Mononuclear cell (primary cell): Measurements from ENCODE around the gene SMIM28. TPM values are rescaled to one million over a fixed set of nuclear protein-coding genes. Genes with fewer than 3 reads are reported as not detected.

ENCODE experiments used
- H3K27me3 ChIP-seq: 2 replicates; pipeline ENCODE4 v1.6.0; 2011; ENCODE audit warnings: low read length, control low read depth; ENCODE audit not compliant: insufficient read depth
- H3K4me1 ChIP-seq: 2 replicates; pipeline ENCODE4 v1.5.1; 2011; ENCODE audit warnings: mild to moderate bottlenecking, low read length, control low read depth; ENCODE audit not compliant: insufficient read depth
- H3K4me3 ChIP-seq: 2 replicates; pipeline ENCODE4 v1.5.1; 2011; ENCODE audit warnings: mild to moderate bottlenecking, low read length, moderate library complexity
- H3K9me3 ChIP-seq: 2 replicates; pipeline ENCODE4 v1.5.1; 2011; ENCODE audit warnings: low read depth, mild to moderate bottlenecking, control low read depth, low read length
- total RNA-seq: library from RNA; depleted of rRNA; stranded (reverse); fragments of >200 nt; gene quantifications from one replicate; pipeline ENCODE4 v1.2.3, GENCODE V29; 2012

SMIM28 gene
- total RNA-seq, 1 donor: not detected

GRCh38 chr6:138427701-138428100 is 50.0 kb downstream of the SMIM28 start:
- H3K9me3 ChIP-seq: no peaks in the 10 kb centered on the region
- H3K27me3 ChIP-seq: no peaks in the 10 kb centered on the region
- H3K4me3 ChIP-seq: no peak overlapping the region
- peaks cover 28% of the 10 kb centered on the region for H3K4me1 ChIP-seq

GRCh38 chr6:138428944-138429598 is 51.4 kb downstream of the SMIM28 start:
- Histone ChIP-seq H3K27me3 (no peaks in the 10 kb centered on the region), H3K4me3 (no peak overlapping the region), H3K9me3 (no peaks in the 10 kb centered on the region)

GRCh38 chr6:138429761-138430160 is 52.1 kb downstream of the SMIM28 start:
- Histone ChIP-seq H3K27me3 (no peaks in the 10 kb centered on the region), H3K4me1 (peaks cover 26% of the 10 kb centered on the region), H3K9me3 (no peaks in the 10 kb centered on the region), H3K4me3 (no peak overlapping the region)

More at GRCh38 chr6:138428944-138429598, 51.4 kb downstream of the SMIM28 start:
- H3K4me1 ChIP-seq: peaks cover 19% of the 10 kb centered on the region

GRCh38 chr6:138430361-138431145 is 52.8 kb downstream of the SMIM28 start:
- Histone ChIP-seq H3K4me1 (peaks cover 28% of the 10 kb centered on the region), H3K4me3 (no peak overlapping the region), H3K9me3 (no peaks in the 10 kb centered on the region)

GRCh38 chr6:138431256-138432062 is 53.8 kb downstream of the SMIM28 start:
- H3K9me3 ChIP-seq: no peaks in the 10 kb centered on the region
- no peak overlapping the region for H3K4me3 ChIP-seq
- peaks cover 28% of the 10 kb centered on the region for H3K4me1 ChIP-seq
- H3K27me3 ChIP-seq: no peaks in the 10 kb centered on the region

More at GRCh38 chr6:138430361-138431145, 52.8 kb downstream of the SMIM28 start:
- H3K27me3 ChIP-seq: no peaks in the 10 kb centered on the region

GRCh38 chr6:138432063-138432356 is 54.3 kb downstream of the SMIM28 start:
- Histone ChIP-seq H3K9me3 (no peaks in the 10 kb centered on the region), H3K4me3 (no peak overlapping the region), H3K27me3 (no peaks in the 10 kb centered on the region), H3K4me1 (peaks cover 28% of the 10 kb centered on the region)

Other genes with a start within 250 kb of the SMIM28 start
- gene ARFGEF3, start 216.0 kb upstream of the SMIM28 start, total RNA-seq: under 0.01 TPM
- not detected for gene PBOV1, start 159.4 kb upstream of the SMIM28 start, total RNA-seq
- 52.9 TPM for gene HEBP2, start 26.3 kb downstream of the SMIM28 start, total RNA-seq
- gene NHSL1, start 121.6 kb downstream of the SMIM28 start, total RNA-seq: 0.63 TPM